Umbilical cord (tissue), 2 donors: ENCODE results near the gene RGS3. TPM values are rescaled to one million over a fixed set of nuclear protein-coding genes. Genes with fewer than 3 reads are reported as not detected.

Experiments
- DNase-seq: peaks from one replicate; pipeline ENCODE4 v3.0.0-alpha.2; 2015; ENCODE audit warnings: low spot score
- total RNA-seq: library from RNA; depleted of rRNA; stranded (reverse); fragments of >200 nt; gene quantifications from one replicate; pipeline ENCODE4 v1.2.3, GENCODE V29; 2014; ENCODE audit warnings: low replicate concordance; ENCODE audit not compliant: insufficient read depth

The RGS3 gene
- total RNA-seq, 1 donor from 2014 or later: 42.1 TPM

DNA sequence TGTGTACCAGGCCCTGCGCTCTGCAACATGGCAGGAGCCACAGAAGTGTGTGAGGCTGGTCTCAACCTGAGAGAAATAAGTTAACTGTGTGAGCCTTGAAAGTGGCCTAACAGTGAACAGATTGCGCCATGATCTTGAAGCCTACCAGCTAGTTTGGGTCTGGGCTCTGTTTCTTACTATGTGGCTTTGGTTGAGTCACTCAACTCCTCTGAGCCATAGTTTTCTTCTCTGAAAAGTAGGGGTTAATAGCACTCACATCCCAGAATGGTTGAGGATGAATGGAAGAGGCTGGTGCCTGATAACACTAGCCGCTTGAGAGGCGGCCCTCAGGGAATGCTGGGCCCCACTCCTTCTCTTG lies 121.5 kb downstream of the RGS3 start:
- DNase-seq: no peak

GRCh38 chr9:113585555-113585954 lies 122.0 kb downstream of the RGS3 start:
- no peak for DNase-seq

GRCh38 chr9:113587471-113588031 lies 124.0 kb downstream of the RGS3 start:
- DNase-seq: peak; percentile 80

DNA sequence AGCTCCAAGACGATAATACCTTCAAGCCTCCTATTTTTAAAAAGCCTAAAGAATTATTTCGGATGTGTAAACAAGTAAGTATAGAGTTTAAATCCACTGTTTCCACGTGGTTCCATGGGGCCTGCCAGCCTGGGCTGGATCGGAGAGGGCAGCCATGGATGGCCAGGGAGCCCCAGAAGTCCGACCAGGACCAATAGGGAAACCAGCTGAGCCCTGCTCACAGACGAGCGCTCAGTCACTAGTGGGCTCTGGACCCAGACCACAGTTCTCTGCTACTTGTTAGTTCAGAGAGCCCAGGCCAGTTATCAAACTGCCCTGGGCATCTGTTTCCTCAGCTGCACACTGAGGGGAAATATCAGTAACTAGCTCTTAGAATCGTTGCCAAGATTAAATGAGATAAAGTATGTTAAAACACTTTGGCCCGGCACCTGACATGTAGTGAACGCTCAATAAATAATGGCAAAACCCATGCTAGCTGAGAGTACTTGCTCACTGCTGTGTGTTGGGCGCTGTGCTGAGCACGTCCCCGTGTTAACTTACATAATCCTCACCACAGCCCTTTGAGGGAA lies 124.8 kb downstream of the RGS3 start:
- DNase-seq: no peak

GRCh38 chr9:113588936-113589335 lies 125.4 kb downstream of the RGS3 start:
- DNase-seq: no peak

DNA sequence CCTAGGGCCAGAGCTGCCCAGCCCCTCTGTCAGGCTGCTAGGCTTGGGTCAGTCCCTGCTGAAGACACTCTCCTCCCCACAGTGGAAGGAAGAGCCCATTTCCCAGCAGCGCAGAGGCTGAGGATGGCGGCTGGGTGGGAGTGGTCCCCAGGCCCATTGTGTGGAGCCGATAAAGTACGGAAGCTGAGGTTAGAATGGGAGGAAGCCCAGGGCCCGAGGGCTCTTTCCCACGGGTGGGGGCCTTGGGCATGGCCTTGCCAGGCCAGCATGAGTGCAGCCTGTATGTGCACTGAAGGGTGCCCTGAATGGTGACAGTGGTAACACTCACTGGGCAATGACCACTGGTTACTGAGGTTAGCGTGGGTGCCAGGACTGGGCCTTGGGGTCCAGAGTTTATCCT lies 125.9 kb downstream of the RGS3 start:
- no peak for DNase-seq

DNA sequence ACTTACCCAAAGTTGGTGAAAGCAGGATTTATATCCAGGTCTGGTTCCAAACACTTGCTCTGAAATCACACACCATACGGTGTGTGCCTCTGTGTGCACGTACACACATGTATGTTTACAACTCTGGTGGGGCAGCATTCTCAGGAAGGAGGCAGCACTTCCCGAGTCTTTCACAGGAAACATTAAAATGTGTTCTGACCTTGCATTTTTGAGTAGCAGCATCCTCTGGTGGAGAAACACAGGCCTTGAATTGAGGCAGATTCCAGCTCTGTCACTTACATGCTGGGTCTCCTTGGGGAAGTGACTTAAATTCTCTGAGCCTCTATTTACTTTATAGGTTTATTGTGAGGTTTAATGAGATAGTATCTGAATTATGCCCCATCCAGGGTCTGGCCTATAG lies 126.4 kb downstream of the RGS3 start:
- peak; percentile 62 for DNase-seq

DNA sequence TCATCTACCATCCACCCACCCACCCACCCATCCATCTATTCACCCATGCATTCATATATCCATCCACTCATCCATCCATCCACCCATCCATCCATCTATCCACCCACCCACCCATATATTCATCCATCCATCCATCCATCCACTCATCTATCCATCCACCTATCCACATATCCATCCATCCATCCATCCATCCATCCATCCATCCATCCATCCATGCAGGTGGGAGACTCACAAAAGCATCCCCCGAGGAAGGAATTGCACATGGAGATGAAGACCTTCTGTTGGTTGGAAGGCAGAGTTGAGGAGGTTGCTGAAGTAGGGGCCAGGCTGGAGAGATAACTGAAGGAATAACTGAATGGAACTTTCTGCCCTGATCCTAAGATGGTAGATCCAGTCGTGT lies 126.9 kb downstream of the RGS3 start:
- no peak for DNase-seq

GRCh38 chr9:113590991-113591898 lies 127.7 kb downstream of the RGS3 start:
- peak; percentile 78 for DNase-seq

DNA sequence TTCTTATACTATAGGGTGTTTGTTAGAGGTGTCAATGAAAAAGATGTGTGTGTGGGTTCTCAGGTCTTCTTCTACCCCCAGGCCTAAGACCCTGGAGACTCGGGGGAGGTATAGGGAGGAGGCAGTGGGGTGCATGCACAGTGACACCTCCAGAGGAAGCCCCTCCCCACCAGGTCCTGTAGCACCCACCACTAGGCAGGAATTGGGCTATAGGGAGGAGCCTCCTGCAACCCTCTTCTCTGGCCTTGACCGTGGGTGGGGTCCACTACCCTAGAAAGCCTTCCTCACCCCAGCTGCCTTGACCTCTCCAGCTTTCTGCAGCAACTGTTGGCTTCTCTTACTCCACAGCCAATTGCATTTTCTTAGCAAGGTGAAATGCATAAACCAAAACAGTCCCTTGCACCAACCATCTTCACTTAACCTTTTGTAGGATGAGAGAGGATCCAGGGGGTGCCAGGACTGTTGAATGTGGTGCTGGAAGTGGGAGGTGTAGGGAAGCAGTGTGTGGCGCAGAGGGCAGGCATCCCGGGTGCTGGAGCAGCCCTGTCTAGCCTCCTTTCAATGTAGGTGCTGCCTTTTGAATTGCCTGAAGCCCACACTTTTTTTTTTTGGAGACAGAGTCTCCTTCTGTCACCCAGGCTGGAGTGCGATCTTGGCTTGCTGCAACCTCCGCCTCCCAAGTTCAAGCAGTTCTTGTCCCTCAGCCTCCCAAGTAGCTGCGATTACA lies 128.5 kb downstream of the RGS3 start:
- no peak for DNase-seq

GRCh38 chr9:113592876-113593575 lies 129.5 kb downstream of the RGS3 start:
- no peak for DNase-seq

DNA sequence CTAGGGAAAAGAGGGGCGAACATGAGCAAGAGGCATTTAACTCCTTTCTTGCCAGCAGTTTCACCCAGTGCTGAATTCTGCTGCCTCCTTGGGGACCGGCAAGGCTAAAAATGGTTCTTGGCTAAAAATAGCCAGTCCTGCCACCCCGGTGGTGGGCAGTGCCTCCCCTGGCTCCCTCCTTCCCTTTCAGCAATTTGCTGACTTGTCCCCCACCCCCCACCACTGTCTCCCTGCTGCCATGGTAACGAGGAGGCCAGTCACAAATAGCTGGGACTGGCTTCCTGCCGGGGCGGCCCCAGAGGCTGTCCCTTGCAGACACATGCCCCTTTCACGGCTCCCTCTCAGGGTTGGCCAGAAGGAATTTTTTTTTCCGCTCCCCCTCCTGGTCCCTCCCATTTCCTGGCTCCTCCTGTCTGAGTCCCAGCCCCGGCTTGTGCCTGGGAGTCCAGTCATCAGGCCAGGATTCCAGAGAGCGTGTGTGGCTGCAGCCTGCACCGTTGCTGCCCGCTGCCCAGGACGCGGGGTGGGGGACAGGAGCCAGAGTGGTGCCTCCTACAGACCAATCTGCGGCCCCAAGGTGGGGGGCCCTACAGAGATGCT lies 130.3 kb downstream of the RGS3 start:
- DNase-seq: peak; percentile 99

GRCh38 chr9:113594484-113595299 lies 131.2 kb downstream of the RGS3 start:
- no peak for DNase-seq

- DNase-seq: no peak
Measured at GRCh38 chr9:113596616-113597320, 133.2 kb downstream of the RGS3 start.

GRCh38 chr9:113597390-113598241 lies 134.1 kb downstream of the RGS3 start:
- no peak for DNase-seq

DNA sequence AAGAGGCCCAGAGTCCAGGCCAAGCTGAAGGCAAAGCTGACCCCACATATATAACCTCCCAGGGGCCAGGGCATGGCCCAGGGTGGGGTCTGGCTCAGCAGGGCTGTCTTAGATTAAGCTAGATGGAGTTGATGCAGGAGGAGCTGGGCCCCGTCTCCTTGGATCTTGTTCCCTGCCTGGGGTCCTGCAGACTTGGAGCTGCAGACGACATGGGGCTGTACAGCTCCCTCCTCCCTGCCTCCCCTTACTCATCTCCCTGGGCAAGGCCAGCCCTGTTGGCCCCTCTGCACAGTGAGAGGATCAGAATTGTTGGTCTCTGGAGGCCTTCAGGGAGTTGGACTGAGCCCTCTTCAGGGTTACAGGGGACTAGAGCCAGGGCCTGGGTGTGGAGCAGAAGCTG lies 134.9 kb downstream of the RGS3 start:
- no peak for DNase-seq

DNA sequence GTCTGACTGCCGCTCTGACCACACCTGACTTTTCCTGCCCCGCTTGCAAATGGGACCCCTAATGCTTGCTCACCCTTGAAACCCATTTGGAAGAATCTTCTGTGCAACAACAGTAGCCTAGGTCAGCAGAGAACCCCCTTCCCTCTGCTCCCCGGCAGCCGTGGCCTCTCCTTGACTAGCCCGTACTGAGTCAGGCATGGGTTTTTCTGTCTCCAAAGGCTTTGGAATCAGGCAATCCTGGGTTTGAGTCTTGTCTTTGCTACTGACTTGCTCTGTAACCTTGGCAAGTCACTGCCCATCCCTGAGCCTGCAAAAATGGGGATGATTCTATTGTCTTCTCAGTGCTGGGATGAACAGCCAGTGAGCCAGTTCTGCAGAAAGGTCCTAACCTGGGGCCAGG lies 135.4 kb downstream of the RGS3 start:
- no peak for DNase-seq

DNA sequence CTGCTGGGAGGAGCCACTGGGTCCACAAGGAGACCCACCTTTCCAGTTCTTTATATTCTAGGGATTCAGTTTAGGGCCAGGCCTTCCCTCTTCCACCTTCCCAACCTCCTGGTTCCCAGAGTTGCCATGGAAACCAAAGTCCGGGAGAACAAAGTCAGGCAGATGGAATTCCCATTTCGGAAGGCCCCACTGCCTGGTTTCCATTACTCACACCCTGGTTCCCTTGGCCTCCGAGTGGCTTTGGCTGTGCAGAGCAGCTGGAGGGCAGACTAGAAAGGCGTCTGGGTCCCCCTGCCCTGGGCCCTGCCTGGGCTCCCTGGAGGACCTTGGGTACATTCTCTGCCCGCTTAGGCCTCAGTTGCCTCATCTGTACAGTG lies 136.1 kb downstream of the RGS3 start:
- peak; percentile 86 for DNase-seq
